Nephron (organoid): ENCODE data around the gene LCE3C.

Experiments
- H3K27ac Mint-ChIP-seq, 3 experiments: 2 replicates each; pipeline ENCODE4 v1.8.0; 2020; ENCODE audit warnings: mixed read lengths in 3 of 3, mild to moderate bottlenecking in 2 of 3, moderate library complexity in 1 of 3
- H3K27me3 Mint-ChIP-seq: 2 replicates; pipeline ENCODE4 v1.8.0; 2021; ENCODE audit warnings: low read depth, mild to moderate bottlenecking, moderate library complexity, mixed read lengths
- H3K36me3 Mint-ChIP-seq: 2 replicates; pipeline ENCODE4 v1.8.0; 2020; ENCODE audit warnings: low read depth, mixed read lengths
- H3K4me1 Mint-ChIP-seq: 2 replicates; pipeline ENCODE4 v1.8.0; 2020; ENCODE audit warnings: mixed read lengths
- H3K4me3 Mint-ChIP-seq, 3 experiments: 2 replicates each; pipeline ENCODE4 v1.8.0; 2020; ENCODE audit warnings: mild to moderate bottlenecking in 3 of 3, mixed read lengths in 3 of 3, moderate library complexity in 2 of 3
- H3K9me3 Mint-ChIP-seq: 2 replicates; pipeline ENCODE4 v1.8.0; 2020; ENCODE audit warnings: mixed read lengths
- CTCF ChIP-seq, 3 experiments: fragments of 200-600 bp; sonication (generic); IDR thresholded peaks; one replicate each; pipeline ENCODE4 v1.5.0; 2021; ENCODE audit warnings: antibody characterized with exemption in 3 of 3; ENCODE audit not compliant: unreplicated experiment in 3 of 3

LCE3C gene

GRCh38 chr1:152622803-152623202 is 22.8 kb downstream of the LCE3C start, which contains the start of gene LCE3A:
Gene LCE3A, minus strand, starts transcription at chr1:152623103. Its CDS starts 0 bp downstream, at chr1:152623103.
- no peaks in the 10 kb centered on the region for H3K4me1 Mint-ChIP-seq
- H3K27me3 Mint-ChIP-seq, result no peaks in the 10 kb centered on the region
- no peak within 1 kb of the TSS for H3K4me3 Mint-ChIP-seq
- TF ChIP-seq CTCF (IDR thresholded peaks at IDR 0.05; ENCODE audit: unreplicated experiment in 3 of 3), result no peak
- no peaks in the 10 kb centered on the region for H3K36me3 Mint-ChIP-seq
- H3K9me3 Mint-ChIP-seq, result peaks cover 58% of the 10 kb centered on the region
- H3K27ac Mint-ChIP-seq, result no peak within 1 kb of the TSS

GRCh38 chr1:152623203-152623844 is 23.3 kb downstream of the LCE3C start:
- Mint-ChIP-seq H3K4me1 (no peaks in the 10 kb centered on the region), H3K4me3 (no peak overlapping the region), H3K27ac (no peak overlapping the region), H3K36me3 (no peaks in the 10 kb centered on the region), H3K27me3 (no peaks in the 10 kb centered on the region), H3K9me3 (peaks cover 62% of the 10 kb centered on the region)
- TF ChIP-seq CTCF (IDR thresholded peaks at IDR 0.05; ENCODE audit: unreplicated experiment in 3 of 3), result no peak

- no peak overlapping the region for H3K4me3 Mint-ChIP-seq
- H3K4me1 Mint-ChIP-seq, result no peaks in the 10 kb centered on the region
- no peak overlapping the region for H3K27ac Mint-ChIP-seq
- H3K36me3 Mint-ChIP-seq, result no peaks in the 10 kb centered on the region
- H3K27me3 Mint-ChIP-seq, result no peaks in the 10 kb centered on the region
- no peak for TF ChIP-seq CTCF (IDR thresholded peaks at IDR 0.05; ENCODE audit: unreplicated experiment in 3 of 3)
- peaks cover 54% of the 10 kb centered on the region for H3K9me3 Mint-ChIP-seq
These were observed 26.7 kb downstream of the LCE3C start for GRCh38 chr1:152626744-152627143.

- Mint-ChIP-seq H3K4me1 (no peaks in the 10 kb centered on the region), H3K27ac (no peak overlapping the region), H3K36me3 (no peaks in the 10 kb centered on the region), H3K9me3 (peaks cover 54% of the 10 kb centered on the region), H3K27me3 (no peaks in the 10 kb centered on the region), H3K4me3 (no peak overlapping the region)
- no peak for TF ChIP-seq CTCF (IDR thresholded peaks at IDR 0.05; ENCODE audit: unreplicated experiment in 3 of 3)
These were observed 30.6 kb downstream of the LCE3C start for GRCh38 chr1:152630596-152630995.

GRCh38 chr1:152640351-152640750 is 40.3 kb downstream of the LCE3C start:
- no peak for TF ChIP-seq CTCF (IDR thresholded peaks at IDR 0.05; ENCODE audit: unreplicated experiment in 3 of 3)
- Mint-ChIP-seq H3K9me3 (peaks cover 37% of the 10 kb centered on the region), H3K4me3 (no peak overlapping the region), H3K27ac (no peak overlapping the region), H3K4me1 (no peaks in the 10 kb centered on the region), H3K36me3 (no peaks in the 10 kb centered on the region), H3K27me3 (no peaks in the 10 kb centered on the region)

GRCh38 chr1:152643945-152644344 is 43.9 kb downstream of the LCE3C start:
- H3K9me3 Mint-ChIP-seq, result peaks cover 45% of the 10 kb centered on the region
- no peak overlapping the region for H3K4me3 Mint-ChIP-seq
- no peaks in the 10 kb centered on the region for H3K27me3 Mint-ChIP-seq
- TF ChIP-seq CTCF (IDR thresholded peaks at IDR 0.05; ENCODE audit: unreplicated experiment in 3 of 3), result no peak
- no peaks in the 10 kb centered on the region for H3K36me3 Mint-ChIP-seq
- H3K27ac Mint-ChIP-seq, result no peak overlapping the region
- H3K4me1 Mint-ChIP-seq, result no peaks in the 10 kb centered on the region
